Activated CD8-positive, alpha-beta memory T cell treated with anti-CD3 and anti-CD28 coated beads, Interleukin-2, amount 10 ng/mL, durations not matched to agents 7 days and 5 days (primary cell): ENCODE measurements around the gene THTPA. TPM values are rescaled to one million over a fixed set of nuclear protein-coding genes. Genes with fewer than 3 reads are reported as not detected.

Experiments
- ATAC-seq: fragments of 150-1000 bp; cut with Tn5 transposase; one replicate; pipeline ENCODE4 v1.10.0; 2021; ENCODE audit warnings: moderate library complexity
- CTCF ChIA-PET: fragments of 350-600 bp; sonication (Branson Sonifier 250); formaldehyde crosslinking; loops from one replicate; lab custom pipeline; 2021; ENCODE audit warnings: antibody characterized with exemption; lab: Charles Lee
- DNase-seq: peaks from one replicate; pipeline ENCODE4 v3.0.0-alpha.2; 2020
- H3K27ac Mint-ChIP-seq: one replicate; pipeline ENCODE4 v1.8.0; 2021; ENCODE audit warnings: mild to moderate bottlenecking, mixed read lengths
- H3K27me3 Mint-ChIP-seq: one replicate; pipeline ENCODE4 v1.8.0; 2021; ENCODE audit warnings: mixed read lengths
- H3K36me3 Mint-ChIP-seq: one replicate; pipeline ENCODE4 v1.8.0; 2021; ENCODE audit warnings: mild to moderate bottlenecking, mixed read lengths
- H3K4me1 Mint-ChIP-seq: one replicate; pipeline ENCODE4 v1.8.0; 2021; ENCODE audit warnings: mixed read lengths
- H3K4me3 Mint-ChIP-seq: one replicate; pipeline ENCODE4 v1.8.0; 2021; ENCODE audit warnings: mild to moderate bottlenecking, moderate library complexity, mixed read lengths
- H3K9me3 Mint-ChIP-seq: one replicate; pipeline ENCODE4 v1.8.0; 2022; ENCODE audit warnings: low read depth, mixed read lengths
- total RNA-seq, 2 experiments: library from RNA; stranded (reverse); gene quantifications; one replicate each; pipeline ENCODE4 v1.2.3, GENCODE V29; 2021

THTPA gene
- total RNA-seq, 2 experiments from 2014 or later = 13.5 to 15.6 TPM

GRCh38 chr14:23537351-23538049 is 18.6 kb upstream of the THTPA start:
- no peak overlapping the region for H3K4me3 Mint-ChIP-seq
- DNase-seq = no peak
- peaks cover 2% of the 10 kb centered on the region for H3K27me3 Mint-ChIP-seq
- peaks cover 2% of the 10 kb centered on the region for H3K4me1 Mint-ChIP-seq
- H3K27ac Mint-ChIP-seq = no peak overlapping the region
- no peaks in the 10 kb centered on the region for H3K36me3 Mint-ChIP-seq
- no peak for ATAC-seq
- CTCF ChIA-PET = interaction anchor here (0.6 to 7.3 kb wide), 9 partner anchors 8 to 417 kb away, joined by 3 to 52 read pairs (median 4); no protein-coding TSS in a partner anchor
- no peaks in the 10 kb centered on the region for H3K9me3 Mint-ChIP-seq

- H3K27me3 Mint-ChIP-seq = peaks cover 2% of the 10 kb centered on the region
- no peaks in the 10 kb centered on the region for H3K9me3 Mint-ChIP-seq
- CTCF ChIA-PET = interaction anchor here (0.6 to 7.3 kb wide), 9 partner anchors 8 to 418 kb away, joined by 3 to 52 read pairs (median 4); no protein-coding TSS in a partner anchor
- H3K36me3 Mint-ChIP-seq = no peaks in the 10 kb centered on the region
- H3K4me3 Mint-ChIP-seq = no peak overlapping the region
- ATAC-seq (no peak), DNase-seq (no peak)
- H3K4me1 Mint-ChIP-seq = peaks cover 2% of the 10 kb centered on the region
- no peak overlapping the region for H3K27ac Mint-ChIP-seq
Observed at GRCh38 chr14:23538050-23538718, 17.9 kb upstream of the THTPA start.

GRCh38 chr14:23538785-23539184 is 17.3 kb upstream of the THTPA start:
- H3K27ac Mint-ChIP-seq = no peak overlapping the region
- CTCF ChIA-PET = interaction anchor here (0.8 to 7.3 kb wide), 9 partner anchors 9 to 274 kb away, joined by 3 to 52 read pairs (median 3); no protein-coding TSS in a partner anchor
- peaks cover 2% of the 10 kb centered on the region for H3K27me3 Mint-ChIP-seq
- H3K9me3 Mint-ChIP-seq = no peaks in the 10 kb centered on the region
- no peak for DNase-seq
- H3K4me1 Mint-ChIP-seq = peaks cover 2% of the 10 kb centered on the region
- H3K36me3 Mint-ChIP-seq = no peaks in the 10 kb centered on the region
- H3K4me3 Mint-ChIP-seq = no peak overlapping the region
- ATAC-seq = no peak

- CTCF ChIA-PET = interaction anchor here (0.8 to 7.3 kb wide), 11 partner anchors 10 to 65 kb away, joined by 3 to 52 read pairs (median 5); partner anchors contain the start of gene ZFHX2
- H3K36me3 Mint-ChIP-seq = no peaks in the 10 kb centered on the region
- H3K4me1 Mint-ChIP-seq = peaks cover 2% of the 10 kb centered on the region
- ATAC-seq = peak; percentile 77
- H3K4me3 Mint-ChIP-seq = no peak overlapping the region
- H3K27me3 Mint-ChIP-seq = peaks cover 2% of the 10 kb centered on the region
- no peak overlapping the region for H3K27ac Mint-ChIP-seq
- DNase-seq = no peak
- no peaks in the 10 kb centered on the region for H3K9me3 Mint-ChIP-seq
Observed at GRCh38 chr14:23539248-23540140, 16.6 kb upstream of the THTPA start.

GRCh38 chr14:23540141-23540469 is 16.0 kb upstream of the THTPA start:
- Mint-ChIP-seq H3K36me3 (no peaks in the 10 kb centered on the region), H3K4me1 (peaks cover 2% of the 10 kb centered on the region), H3K4me3 (no peak overlapping the region), H3K27me3 (peaks cover 2% of the 10 kb centered on the region), H3K9me3 (no peaks in the 10 kb centered on the region), H3K27ac (no peak overlapping the region)
- no peak for ATAC-seq
- DNase-seq = no peak
- CTCF ChIA-PET = interaction anchor here (1.1 to 7.3 kb wide), 7 partner anchors 10 to 62 kb away, joined by 3 to 52 read pairs (median 5); partner anchors contain the start of gene ZFHX2

- H3K27ac Mint-ChIP-seq = no peak overlapping the region
- CTCF ChIA-PET = interaction anchor here (0.6 to 7.3 kb wide), 7 partner anchors 10 to 64 kb away, joined by 3 to 52 read pairs (median 3); partner anchors contain the start of gene ZFHX2
- no peaks in the 10 kb centered on the region for H3K36me3 Mint-ChIP-seq
- H3K4me3 Mint-ChIP-seq = no peak overlapping the region
- H3K27me3 Mint-ChIP-seq = peaks cover 2% of the 10 kb centered on the region
- H3K4me1 Mint-ChIP-seq = peaks cover 2% of the 10 kb centered on the region
- no peaks in the 10 kb centered on the region for H3K9me3 Mint-ChIP-seq
- ATAC-seq = no peak
- no peak for DNase-seq
Observed at GRCh38 chr14:23542261-23542660, 13.8 kb upstream of the THTPA start.

- no peak overlapping the region for H3K27ac Mint-ChIP-seq
- H3K27me3 Mint-ChIP-seq = peaks cover 2% of the 10 kb centered on the region
- no peak overlapping the region for H3K4me3 Mint-ChIP-seq
- CTCF ChIA-PET = interaction anchor here (0.9 to 7.3 kb wide), 6 partner anchors 12 to 65 kb away, joined by 3 to 52 read pairs (median 4); partner anchors contain the start of gene THTPA
- no peaks in the 10 kb centered on the region for H3K9me3 Mint-ChIP-seq
- ATAC-seq (no peak), DNase-seq (no peak)
- no peaks in the 10 kb centered on the region for H3K36me3 Mint-ChIP-seq
- peaks cover 2% of the 10 kb centered on the region for H3K4me1 Mint-ChIP-seq
Observed at GRCh38 chr14:23543403-23543802, 12.7 kb upstream of the THTPA start.

- H3K4me1 Mint-ChIP-seq = no peaks in the 10 kb centered on the region
- CTCF ChIA-PET = interaction anchor here (0.9 to 1.4 kb wide), 3 partner anchors 12 to 67 kb away, joined by 3 to 4 read pairs (median 3); partner anchors contain the start of gene THTPA
- ATAC-seq = no peak
- no peaks in the 10 kb centered on the region for H3K36me3 Mint-ChIP-seq
- H3K4me3 Mint-ChIP-seq = no peak overlapping the region
- H3K9me3 Mint-ChIP-seq = no peaks in the 10 kb centered on the region
- H3K27me3 Mint-ChIP-seq = peaks cover under 1% of the 10 kb centered on the region
- DNase-seq = no peak
- no peak overlapping the region for H3K27ac Mint-ChIP-seq
Observed at GRCh38 chr14:23544511-23545447, 11.3 kb upstream of the THTPA start.

- CTCF ChIA-PET = interaction anchor here (0.8 to 1.4 kb wide), 2 partner anchors 13 to 68 kb away, joined by 3 to 4 read pairs; no protein-coding TSS in a partner anchor
- no peak overlapping the region for H3K4me3 Mint-ChIP-seq
- no peaks in the 10 kb centered on the region for H3K9me3 Mint-ChIP-seq
- H3K27ac Mint-ChIP-seq = no peak overlapping the region
- no peaks in the 10 kb centered on the region for H3K36me3 Mint-ChIP-seq
- DNase-seq (no peak), ATAC-seq (no peak)
- H3K4me1 Mint-ChIP-seq = no peaks in the 10 kb centered on the region
- H3K27me3 Mint-ChIP-seq = no peaks in the 10 kb centered on the region
Observed at GRCh38 chr14:23545740-23546365, 10.2 kb upstream of the THTPA start.

GRCh38 chr14:23546450-23547035 is 9.5 kb upstream of the THTPA start:
- CTCF ChIA-PET = interaction anchor here (0.8 kb wide), 1 partner anchor 12 kb away, joined by 3 read pairs; no protein-coding TSS in a partner anchor
- no peaks in the 10 kb centered on the region for H3K9me3 Mint-ChIP-seq
- no peak for DNase-seq
- no peaks in the 10 kb centered on the region for H3K36me3 Mint-ChIP-seq
- H3K4me1 Mint-ChIP-seq = no peaks in the 10 kb centered on the region
- no peak for ATAC-seq
- H3K27me3 Mint-ChIP-seq = no peaks in the 10 kb centered on the region
- H3K27ac Mint-ChIP-seq = no peak overlapping the region
- H3K4me3 Mint-ChIP-seq = no peak overlapping the region

- ATAC-seq (no peak), DNase-seq (no peak)
- no peaks in the 10 kb centered on the region for H3K27me3 Mint-ChIP-seq
- H3K4me3 Mint-ChIP-seq = no peak overlapping the region
- H3K4me1 Mint-ChIP-seq = peaks cover 3% of the 10 kb centered on the region
- no peak overlapping the region for H3K27ac Mint-ChIP-seq
- H3K9me3 Mint-ChIP-seq = no peaks in the 10 kb centered on the region
- CTCF ChIA-PET = interaction anchor here (1.4 kb wide), 1 partner anchor 12 kb away, joined by 3 read pairs; no protein-coding TSS in a partner anchor
- no peaks in the 10 kb centered on the region for H3K36me3 Mint-ChIP-seq
Observed at GRCh38 chr14:23547924-23548323, 8.1 kb upstream of the THTPA start.
